Endothelial cell of umbilical vein (primary cell): ENCODE data around the gene ST6GALNAC2. TPM values are rescaled to one million over a fixed set of nuclear protein-coding genes. Genes with fewer than 3 reads are reported as not detected.

Source experiments
- BruUV-seq: library from RNA; stranded (reverse); fragments of 400-500 nt; replicated peaks from 2 replicates; lab custom pipeline; 2021; lab: Mats Ljungman, UMichigan
- CTCF ChIA-PET: fragments of 300-600, 350-600 bp; sonication (Branson Sonifier 250); formaldehyde crosslinking; loops from one replicate; lab custom pipeline; 2021; ENCODE audit warnings: antibody characterized with exemption, inconsistent platforms; lab: Charles Lee
- POLR2A ChIA-PET: fragments of 300-600, 350-600 bp; sonication (Branson Sonifier 250); formaldehyde crosslinking; loops from one replicate; lab custom pipeline; 2021; ENCODE audit warnings: antibody characterized with exemption, inconsistent platforms; lab: Charles Lee
- DNase-seq: peaks from one replicate; pipeline ENCODE4 v3.0.0-alpha.2; 2011; ENCODE audit warnings: low read depth, low spot score
- FAIRE-seq: peaks from 2 replicates; lab custom pipeline; 2011; peaks lifted over from hg19 to GRCh38; lab: Jason Lieb, UNC
- H2AFZ ChIP-seq: 2 replicates; pipeline ENCODE4 v1.6.0; 2012; ENCODE audit warnings: low read depth, low read length, control low read depth, inconsistent platforms
- H3K27ac ChIP-seq: 2 replicates; pipeline ENCODE4 v1.5.1; 2011; ENCODE audit warnings: low read depth, mild to moderate bottlenecking, control low read depth, low read length, moderate library complexity; ENCODE audit not compliant: insufficient read depth
- H3K27me3 ChIP-seq, 2 experiments: 2 replicates each; pipeline versions ENCODE4 v1.6.0 to v1.6.1; 2011; ENCODE audit warnings: low read length in 2 of 2, mixed read lengths in 1 of 2; ENCODE audit not compliant: control insufficient read depth in 2 of 2, insufficient read depth in 2 of 2
- H3K36me3 ChIP-seq, 2 experiments: 2 replicates in 1 of 2; 3 replicates in 1 of 2; pipeline ENCODE4 v1.5.1; 2011; ENCODE audit warnings: low read length in 2 of 2, mild to moderate bottlenecking in 1 of 2, moderate library complexity in 1 of 2; ENCODE audit not compliant: control insufficient read depth in 2 of 2, insufficient read depth in 2 of 2; ENCODE audit errors: extremely low read depth in 1 of 2
- H3K4me1 ChIP-seq: 3 replicates; pipeline ENCODE4 v1.5.1; 2011; ENCODE audit warnings: mild to moderate bottlenecking, low read length; ENCODE audit not compliant: control insufficient read depth, insufficient read depth; ENCODE audit errors: extremely low read depth
- H3K4me2 ChIP-seq: 2 replicates; pipeline ENCODE4 v1.6.1; 2011; ENCODE audit warnings: low read length, control low read depth, mixed read lengths; ENCODE audit not compliant: insufficient read depth
- H3K4me3 ChIP-seq, 3 experiments: fragments of 200-600 bp in 1 of 3; sonication (generic), shearing (Covaris generic) in 1 of 3; replicated peaks in 1 of 3; 2 replicates each; pipeline ENCODE4 v1.5.1; 2011 to 2016; ENCODE audit warnings: control low read depth in 3 of 3, low read length in 3 of 3, mild to moderate bottlenecking in 2 of 3, inconsistent platforms in 1 of 3, low read depth in 1 of 3, moderate library complexity in 1 of 3; ENCODE audit not compliant: insufficient read depth in 1 of 3
- H3K79me2 ChIP-seq: 2 replicates; pipeline ENCODE4 v1.6.0; 2012; ENCODE audit warnings: low read length, inconsistent platforms; ENCODE audit not compliant: control insufficient read depth, insufficient read depth
- H3K9ac ChIP-seq: replicated peaks from 2 replicates; pipeline ENCODE3; 2011; ENCODE audit warnings: low read length, control low read depth; ENCODE audit not compliant: insufficient read depth; ENCODE audit errors: extremely low read depth
- H3K9me1 ChIP-seq: replicated peaks from 3 replicates; pipeline ENCODE4 v1.6.0; 2011; ENCODE audit warnings: mild to moderate bottlenecking, low read length; ENCODE audit not compliant: control insufficient read depth, insufficient read depth; ENCODE audit errors: extremely low read depth
- H3K9me3 ChIP-seq: replicated peaks from 2 replicates; pipeline ENCODE4 v1.5.1; 2012; ENCODE audit warnings: low read length, inconsistent platforms; ENCODE audit not compliant: control insufficient read depth, insufficient read depth
- H4K20me1 ChIP-seq: replicated peaks from 2 replicates; pipeline ENCODE3; 2011; ENCODE audit warnings: mild to moderate bottlenecking, low read length; ENCODE audit not compliant: control insufficient read depth, insufficient read depth; ENCODE audit errors: extremely low read depth
- EZH2 ChIP-seq: IDR thresholded peaks from 2 replicates; pipeline ENCODE4 v1.6.1; 2012; ENCODE audit warnings: borderline replicate concordance, low read depth, mild to moderate bottlenecking, moderate library complexity, low read length, inconsistent platforms; ENCODE audit not compliant: severe bottlenecking
- FOS ChIP-seq: IDR thresholded peaks from 2 replicates; pipeline ENCODE4 v1.6.1; 2011; ENCODE audit warnings: mild to moderate bottlenecking, low read length, moderate library complexity, borderline replicate concordance; ENCODE audit not compliant: insufficient read depth
- GATA2 ChIP-seq: IDR thresholded peaks from 2 replicates; pipeline ENCODE4 v1.7.0; 2011; ENCODE audit warnings: low read depth, mild to moderate bottlenecking, moderate library complexity, mixed read lengths, low read length; ENCODE audit not compliant: insufficient read length, insufficient read depth
- JUN ChIP-seq: IDR thresholded peaks from 2 replicates; pipeline ENCODE4 v1.6.1; 2011; ENCODE audit warnings: borderline replicate concordance, low read depth; ENCODE audit not compliant: insufficient read length, insufficient read depth
- MYC ChIP-seq: IDR thresholded peaks from one replicate; pipeline ENCODE4 v1.6.1; 2011; ENCODE audit warnings: mild to moderate bottlenecking, low read depth, low read length
- POLR2A ChIP-seq: IDR thresholded peaks from 2 replicates; pipeline ENCODE4 v1.6.1; 2012; ENCODE audit warnings: low read depth, mild to moderate bottlenecking, control low read depth, low read length
- POLR2AphosphoS5 ChIP-seq: IDR thresholded peaks from 2 replicates; pipeline ENCODE4 v1.6.1; 2012; ENCODE audit warnings: low read depth, mild to moderate bottlenecking, control low read depth, low read length, moderate library complexity; ENCODE audit not compliant: insufficient read depth
- dilution Hi-C: fragments of 300-500 bp; cut with MboI; formaldehyde crosslinking; loops from one replicate; pipeline ENCODE4 v1.15.0; 2019; ENCODE audit warnings: low sequenced_read_pairs; ENCODE audit not compliant: extremely low pct_ligation_motif_present
- intact Hi-C: fragments of 100-400 bp; cut with micrococcal nuclease; formaldehyde crosslinking; loops from one replicate; pipeline ENCODE4 v1.10.0; 2022
- polyA plus RNA-seq, 4 experiments: library from polyadenylated mRNA; depleted of rRNA in 3 of 4; stranded (reverse) in 3 of 4; unstranded in 1 of 4; fragments of >200 nt; gene quantifications; 2 replicates each; pipeline versions ENCODE4 v1.2.1 to v1.2.3, GENCODE V29; 2011 to 2012; ENCODE audit warnings: missing spikeins in 1 of 4
- total RNA-seq: library from RNA; stranded (reverse); gene quantifications from 2 replicates; pipeline ENCODE4 v1.2.3, GENCODE V29; 2021
- TF ChIP-seq, protein P1 (sequence below), 2 donors: IDR thresholded peaks; 1 replicate in 1 of 2; 2 replicates in 1 of 2; pipeline ENCODE4 v1.5.1; 2011; ENCODE audit warnings: low read length in 2 of 2, mild to moderate bottlenecking in 2 of 2, moderate library complexity in 2 of 2, control low read depth in 1 of 2, inconsistent platforms in 1 of 2, low read depth in 1 of 2; ENCODE audit not compliant: insufficient read depth in 1 of 2; ENCODE audit errors: extremely low read depth in 1 of 2
- TF ChIP-seq, protein P2 (sequence below): IDR thresholded peaks from 2 replicates; pipeline ENCODE4 v1.6.1; 2011; ENCODE audit not compliant: insufficient read depth, insufficient read length

Gene ST6GALNAC2
- total and polyA plus RNA-seq, 2 donors (not counting 3 experiments of a cell fraction or from before 2014, with no cell fraction given): 0.59 to 1.7 TPM

DNA sequence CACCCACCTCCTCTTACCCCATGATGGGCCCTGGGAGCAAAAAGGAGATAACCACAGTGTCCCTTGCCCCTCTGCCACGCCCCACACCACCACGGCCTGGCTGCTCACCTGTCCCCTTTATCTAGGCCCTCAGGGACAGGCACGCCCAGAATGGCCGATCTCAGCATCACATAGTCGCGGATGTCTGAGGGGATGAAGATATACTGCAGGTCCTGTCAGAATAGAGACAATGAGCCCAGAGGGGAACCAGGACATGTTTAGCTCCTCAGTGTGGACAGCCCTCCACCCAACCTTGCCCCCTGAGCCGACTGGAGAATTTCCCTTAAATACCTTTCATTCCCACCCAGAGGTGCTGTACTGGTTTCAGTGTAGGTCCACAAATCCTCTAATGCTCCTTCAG lies 15.2 kb downstream of the ST6GALNAC2 start:
- Histone ChIP-seq H3K4me1 (no peaks in the 10 kb centered on the region), H3K9ac (no peak overlapping the region), H3K4me3 (no peak overlapping the region), H3K4me2 (no peak overlapping the region), H3K9me3 (no peaks in the 10 kb centered on the region), H3K36me3 (peaks cover 2 to 3% of the 10 kb centered on the region in 2 experiments), H2AFZ (no peak overlapping the region), H3K27ac (no peak overlapping the region), H4K20me1 (no peaks in the 10 kb centered on the region), H3K27me3 (no peaks in the 10 kb centered on the region), H3K9me1 (no peaks in the 10 kb centered on the region), H3K79me2 (no peaks in the 10 kb centered on the region)
- DNase-seq: no peak
- FAIRE-seq: no peak
- CTCF ChIA-PET: interaction anchor here (1.8 to 3.3 kb wide), 2 partner anchors 16 to 54 kb away, joined by 5 to 16 read pairs; partner anchors contain the start of gene ST6GALNAC2
- TF ChIP-seq POLR2A (no peak), MYC (no peak), JUN (no peak), EZH2 (no peak), POLR2AphosphoS5 (no peak), FOS (no peak), GATA2 (no peak)
- TF ChIP-seq, protein P1, sequence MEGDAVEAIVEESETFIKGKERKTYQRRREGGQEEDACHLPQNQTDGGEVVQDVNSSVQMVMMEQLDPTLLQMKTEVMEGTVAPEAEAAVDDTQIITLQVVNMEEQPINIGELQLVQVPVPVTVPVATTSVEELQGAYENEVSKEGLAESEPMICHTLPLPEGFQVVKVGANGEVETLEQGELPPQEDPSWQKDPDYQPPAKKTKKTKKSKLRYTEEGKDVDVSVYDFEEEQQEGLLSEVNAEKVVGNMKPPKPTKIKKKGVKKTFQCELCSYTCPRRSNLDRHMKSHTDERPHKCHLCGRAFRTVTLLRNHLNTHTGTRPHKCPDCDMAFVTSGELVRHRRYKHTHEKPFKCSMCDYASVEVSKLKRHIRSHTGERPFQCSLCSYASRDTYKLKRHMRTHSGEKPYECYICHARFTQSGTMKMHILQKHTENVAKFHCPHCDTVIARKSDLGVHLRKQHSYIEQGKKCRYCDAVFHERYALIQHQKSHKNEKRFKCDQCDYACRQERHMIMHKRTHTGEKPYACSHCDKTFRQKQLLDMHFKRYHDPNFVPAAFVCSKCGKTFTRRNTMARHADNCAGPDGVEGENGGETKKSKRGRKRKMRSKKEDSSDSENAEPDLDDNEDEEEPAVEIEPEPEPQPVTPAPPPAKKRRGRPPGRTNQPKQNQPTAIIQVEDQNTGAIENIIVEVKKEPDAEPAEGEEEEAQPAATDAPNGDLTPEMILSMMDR (IDR thresholded peaks at IDR 0.05; ENCODE audit: extremely low read depth in 1 of 2, insufficient read depth in 1 of 2, low read depth in 1 of 2, low read length in 2 of 2): no peak
- TF ChIP-seq, protein P2, sequence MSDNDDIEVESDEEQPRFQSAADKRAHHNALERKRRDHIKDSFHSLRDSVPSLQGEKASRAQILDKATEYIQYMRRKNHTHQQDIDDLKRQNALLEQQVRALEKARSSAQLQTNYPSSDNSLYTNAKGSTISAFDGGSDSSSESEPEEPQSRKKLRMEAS: no peak
- POLR2A ChIA-PET: no interaction called here
- dilution Hi-C loops (no loop called here), intact Hi-C loops (no loop called here)
- no TSS peak for BruUV-seq
